HepG2 (cell line): Measurements from ENCODE around the gene KCNQ5. TPM values are rescaled to one million over a fixed set of nuclear protein-coding genes. Genes with fewer than 3 reads are reported as not detected.
"Not testable (repeated sequence)": the region's sequence is repeated elsewhere in the genome, so short reads cannot be mapped to it uniquely, and the experiment has no call there.

Experiments used
- ATAC-seq: fragments of 200-7000 bp; cut with Tn5 transposase; 3 replicates; pipeline ENCODE4 v1.9.1; 2020; ENCODE audit warnings: mild to moderate bottlenecking, moderate library complexity
- BruUV-seq: library from RNA; stranded (reverse); fragments of 400-500 nt; replicated peaks from 2 replicates; lab custom pipeline; 2021; lab: Mats Ljungman, UMichigan
- CTCF ChIA-PET: fragments of 300-600 bp; formaldehyde crosslinking; extraction: SDS; loops from one replicate; lab custom pipeline; 2021; ENCODE audit warnings: low total read pairs, inconsistent platforms, low intra/inter-chr PET ratio; lab: Yijun Ruan, JAX
- POLR2A ChIA-PET: fragments of 350-600 bp; sonication (Branson Sonifier 250); formaldehyde crosslinking; loops from one replicate; lab custom pipeline; 2020; ENCODE audit warnings: antibody characterized with exemption, inconsistent platforms; lab: Yijun Ruan, JAX
- DNase-seq: peaks from one replicate; pipeline ENCODE4 v3.0.0-alpha.2; 2015; ENCODE audit warnings: low spot score
- FAIRE-seq: peaks from 3 replicates; lab custom pipeline; 2011; peaks lifted over from hg19 to GRCh38; lab: Jason Lieb, UNC
- H2AFZ ChIP-seq: one replicate; pipeline ENCODE4 v1.6.1; 2011; ENCODE audit warnings: low read length, inconsistent platforms
- H3K27ac ChIP-seq: fragments of 300-600 bp; 3 replicates; pipeline ENCODE4 v1.8.0; 2011; ENCODE audit warnings: mixed run types, mild to moderate bottlenecking, mixed read lengths, low read length, inconsistent platforms; ENCODE audit not compliant: insufficient read depth; ENCODE audit errors: extremely low read length
- H3K27me3 ChIP-seq, 2 experiments: fragments of 200-600 bp in 1 of 2; 2 replicates in 1 of 2; 3 replicates in 1 of 2; pipeline versions ENCODE4 v1.6.0 to v1.8.0; 2011; ENCODE audit warnings: low read length in 2 of 2, mild to moderate bottlenecking in 2 of 2, moderate library complexity in 2 of 2, inconsistent platforms in 1 of 2; ENCODE audit not compliant: insufficient read depth in 2 of 2, control insufficient read depth in 1 of 2
- H3K36me3 ChIP-seq, 2 experiments: fragments of 200-600 bp in 1 of 2; replicated peaks in 1 of 2; 2 replicates in 1 of 2; 3 replicates in 1 of 2; pipeline versions ENCODE4 v1.5.1 to v1.8.0; 2011; ENCODE audit warnings: low read length in 2 of 2, inconsistent platforms in 1 of 2; ENCODE audit not compliant: insufficient read depth in 2 of 2, control insufficient read depth in 1 of 2
- H3K4me1 ChIP-seq: 2 replicates; pipeline ENCODE4 v1.5.1; 2012; ENCODE audit warnings: low read length, inconsistent platforms; ENCODE audit not compliant: insufficient read depth
- H3K4me2 ChIP-seq: 2 replicates; pipeline ENCODE4 v1.6.0; 2011; ENCODE audit warnings: low read depth, low read length, inconsistent platforms
- H3K4me3 ChIP-seq, 3 experiments: fragments of 200-600 bp in 1 of 3; sonication (generic), shearing (Covaris generic) in 1 of 3; replicated peaks in 1 of 3; 2 replicates each; pipeline ENCODE4 v1.5.1; 2011 to 2016; ENCODE audit warnings: low read length in 3 of 3, inconsistent platforms in 2 of 3, low read depth in 2 of 3, mild to moderate bottlenecking in 2 of 3, control low read depth in 1 of 3, mixed read lengths in 1 of 3; ENCODE audit not compliant: insufficient read depth in 1 of 3
- H3K79me2 ChIP-seq: one replicate; pipeline ENCODE4 v1.6.1; 2011; ENCODE audit warnings: low read length, inconsistent platforms; ENCODE audit not compliant: insufficient read depth
- H3K9ac ChIP-seq: 2 replicates; pipeline ENCODE4 v1.6.0; 2011; ENCODE audit warnings: mild to moderate bottlenecking, low read depth, low read length, inconsistent platforms; ENCODE audit not compliant: insufficient read depth
- H3K9me3 ChIP-seq: 2 replicates; pipeline ENCODE4 v1.5.1; 2012; ENCODE audit warnings: mild to moderate bottlenecking, low read length
- H4K20me1 ChIP-seq: 2 replicates; pipeline ENCODE4 v1.6.0; 2011; ENCODE audit warnings: inconsistent platforms, mild to moderate bottlenecking, low read length, moderate library complexity; ENCODE audit not compliant: insufficient read depth
- BORCS8-MEF2B ChIP-seq: sonication (generic); formaldehyde crosslinking; IDR thresholded peaks from 2 replicates; pipeline ENCODE4 v1.8.0; 2022; ENCODE audit warnings: mild to moderate bottlenecking, missing genetic modification reagents
- FOXP1 ChIP-seq, 2 experiments: fragments of 450-650 bp in 1 of 2; IDR thresholded peaks; 2 replicates each; pipeline ENCODE4 v1.6.1; 2017 to 2018; ENCODE audit warnings: antibody characterized with exemption in 1 of 2
- KLF6 ChIP-seq: IDR thresholded peaks from 2 replicates; pipeline ENCODE4 v1.8.0; 2016; ENCODE audit warnings: missing biosample characterization, missing genetic modification reagents
- RXRA ChIP-seq: sonication (generic); formaldehyde crosslinking; IDR thresholded peaks from 2 replicates; pipeline ENCODE4 v1.5.1; 2020; ENCODE audit warnings: missing genetic modification reagents
- SYNCRIP ChIP-seq: fragments of 200-400 bp; formaldehyde crosslinking; IDR thresholded peaks from 2 replicates; pipeline ENCODE4 v1.6.1; 2018; ENCODE audit warnings: mild to moderate bottlenecking, low read depth, low read length; ENCODE audit not compliant: insufficient read depth
- TEAD2 ChIP-seq: sonication (generic); formaldehyde crosslinking; IDR thresholded peaks from 2 replicates; pipeline ENCODE4 v1.9.0; 2021; ENCODE audit warnings: missing genetic modification reagents
- ZNF121 ChIP-seq: sonication (generic); formaldehyde crosslinking; IDR thresholded peaks from 2 replicates; pipeline ENCODE4 v1.5.0; 2020; ENCODE audit warnings: mild to moderate bottlenecking, missing genetic modification reagents
- ZNF614 ChIP-seq: IDR thresholded peaks from 2 replicates; pipeline ENCODE4 v1.6.1; 2018; ENCODE audit warnings: missing biosample characterization, missing genetic modification reagents, inconsistent platforms, borderline replicate concordance
- ZNF644 ChIP-seq: IDR thresholded peaks from 2 replicates; pipeline ENCODE4 v1.6.1; 2016; ENCODE audit warnings: low read depth
- ZSCAN25 ChIP-seq: sonication (generic); formaldehyde crosslinking; IDR thresholded peaks from 2 replicates; pipeline ENCODE4 v1.8.0; 2022; ENCODE audit warnings: mild to moderate bottlenecking, missing genetic modification reagents
- WGBS: methylation state at CpG from one replicate; pipeline ENCODE4 v1.1.6; 2017; ENCODE audit warnings: low lambda C conversion rate; 5-methylcytosine and 5-hydroxymethylcytosine counted together
- in situ Hi-C: cut with HindIII; loops from 2 replicates; pipeline ENCODE4 v1.10.0; 2017; ENCODE audit warnings: low pct_unique_long_range_greater_than_20kb; ENCODE audit not compliant: extremely low pct_ligation_motif_present
- intact Hi-C: fragments of 100-400 bp; cut with micrococcal nuclease; formaldehyde crosslinking; loops from one replicate; pipeline ENCODE4 v1.10.0; 2022; ENCODE audit not compliant: unreplicated experiment
- polyA plus RNA-seq, 8 experiments: library from polyadenylated mRNA; depleted of rRNA in 3 of 8; stranded (reverse) in 7 of 8; unstranded in 1 of 8; fragments of >200 nt; fragmentation: Illumina TruSeq in 4 of 8; extraction: Trizol in 4 of 8; gene quantifications; 2 replicates each; pipeline versions ENCODE4 v1.2.1 to v1.2.3, GENCODE V29; 2011 to 2016; ENCODE audit warnings: low read depth in 4 of 8, missing spikeins in 1 of 8, mixed read lengths in 1 of 8; ENCODE audit not compliant: insufficient read depth in 1 of 8
- total RNA-seq, 5 experiments: library from RNA; depleted of rRNA; stranded (reverse); fragments of >200 nt; fragmentation: Illumina TruSeq; extraction: Trizol; gene quantifications; 2 replicates each; pipeline ENCODE4 v1.2.3, GENCODE V29; 2016; ENCODE audit warnings: low read depth in 1 of 5
- TF ChIP-seq, protein P1 (sequence below): sonication (generic); formaldehyde crosslinking; IDR thresholded peaks from 2 replicates; pipeline ENCODE4 v1.4.0; 2020; ENCODE audit warnings: mild to moderate bottlenecking, missing genetic modification reagents
- TF ChIP-seq, protein P2 (sequence below): sonication (generic); formaldehyde crosslinking; IDR thresholded peaks from 2 replicates; pipeline ENCODE4 v1.4.0; 2020; ENCODE audit warnings: missing genetic modification reagents, mild to moderate bottlenecking, borderline replicate concordance
- TF ChIP-seq, protein P3 (sequence below): sonication (generic); formaldehyde crosslinking; IDR thresholded peaks from 2 replicates; pipeline ENCODE4 v1.4.0; 2020; ENCODE audit warnings: missing genetic modification reagents

KCNQ5 gene
- total and polyA plus RNA-seq, 2 of the 13 experiments (the other 11 are each of a cell fraction or from before 2014, with no cell fraction given) = 0.04 TPM; not detected in 1

DNA sequence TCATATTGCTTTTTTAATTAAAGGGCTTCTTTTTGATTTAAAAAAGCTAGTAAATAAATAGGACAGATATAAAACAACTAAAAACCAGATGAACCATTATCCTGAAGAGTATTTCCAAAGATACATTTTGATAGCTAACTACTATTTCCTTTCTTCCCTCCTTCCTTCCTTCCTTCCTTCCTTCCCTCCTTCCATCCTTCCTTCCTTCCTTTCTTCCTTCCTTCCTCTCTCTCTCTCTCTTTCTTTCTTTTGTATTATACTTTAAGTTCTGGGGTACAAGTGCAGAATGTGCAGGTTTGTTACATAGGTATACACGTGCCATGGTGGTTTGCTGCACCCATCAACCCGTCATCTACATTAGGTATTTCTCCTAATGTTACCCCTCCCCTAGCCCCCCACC, 40.9 kb upstream of the KCNQ5 start:
- H4K20me1 ChIP-seq, H3K36me3 ChIP-seq, H3K79me2 ChIP-seq, H3K9ac ChIP-seq, H3K27me3 ChIP-seq, H3K4me1 ChIP-seq, H3K27ac ChIP-seq, ATAC-seq, FAIRE-seq, DNase-seq, POLR2A ChIA-PET, H3K9me3 ChIP-seq, H3K4me3 ChIP-seq, BruUV-seq, H2AFZ ChIP-seq, H3K4me2 ChIP-seq: not testable (repeated sequence)
- CTCF ChIA-PET = interaction anchor here (1.6 kb wide), 1 partner anchor 168 kb away, joined by 10 read pairs; no protein-coding TSS in a partner anchor
- 0% methylated on average over 2 of the region's 2 CpGs for WGBS
- in situ Hi-C loops (loop anchor here (10.0 kb wide), 1 partner anchor 166 kb away; no protein-coding TSS in a partner anchor), intact Hi-C loops (loop anchor here (5.0 kb wide), 1 partner anchor 169 kb away; no protein-coding TSS in a partner anchor)

DNA sequence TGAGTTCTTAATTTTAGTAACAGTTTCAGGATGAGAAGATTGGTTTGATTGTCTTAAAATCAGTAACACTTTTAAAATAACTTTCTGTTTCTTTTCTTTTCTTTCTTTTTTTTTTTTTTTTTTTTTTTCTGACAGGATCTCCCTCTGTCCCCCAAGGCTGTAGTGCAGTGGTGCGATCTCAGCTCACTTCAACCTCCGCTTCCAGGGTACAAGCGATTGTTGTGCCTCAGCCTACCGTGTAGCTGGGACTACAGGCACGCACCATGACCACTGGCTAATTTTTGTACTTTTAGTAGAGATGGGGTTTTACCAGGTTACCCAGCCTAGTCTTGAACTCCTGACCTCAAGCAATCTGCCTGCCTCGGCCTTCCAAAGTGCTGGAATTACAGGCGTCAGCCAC, 33.7 kb upstream of the KCNQ5 start:
- H3K27ac ChIP-seq = no peak overlapping the region
- WGBS = 41% methylated on average over 7 of the region's 7 CpGs
- no peak overlapping the region for H3K4me3 ChIP-seq
- no peaks in the 10 kb centered on the region for H4K20me1 ChIP-seq
- H3K27me3 ChIP-seq = no peaks in the 10 kb centered on the region
- no peak for DNase-seq
- in situ Hi-C loops (loop anchor here (10.0 kb wide), 1 partner anchor 173 kb away; no protein-coding TSS in a partner anchor), intact Hi-C loops (no loop called here)
- H3K79me2 ChIP-seq = no peaks in the 10 kb centered on the region
- no peak overlapping the region for H3K4me2 ChIP-seq
- H3K9ac ChIP-seq = no peak overlapping the region
- CTCF ChIA-PET = no interaction called here
- ATAC-seq = no peak
- no peak overlapping the region for H2AFZ ChIP-seq
- H3K36me3 ChIP-seq = no peaks in the 10 kb centered on the region
- no TSS peak for BruUV-seq
- TF ChIP-seq ZNF644 (CRISPR knock-in tag) (no peak), ZSCAN25 (CRISPR knock-in tag) (no peak), KLF6 (CRISPR knock-in tag) (no peak), ZNF121 (CRISPR knock-in tag) (no peak), FOXP1 (IDR thresholded peaks at IDR 0.05) (no peak), FOXP1 (CRISPR knock-in tag; IDR thresholded peaks at IDR 0.05) (no peak), BORCS8-MEF2B (CRISPR knock-in tag) (no peak), RXRA (CRISPR knock-in tag) (no peak), ZNF614 (CRISPR knock-in tag) (no peak), SYNCRIP (no peak), TEAD2 (no peak)
- TF ChIP-seq, protein P1, sequence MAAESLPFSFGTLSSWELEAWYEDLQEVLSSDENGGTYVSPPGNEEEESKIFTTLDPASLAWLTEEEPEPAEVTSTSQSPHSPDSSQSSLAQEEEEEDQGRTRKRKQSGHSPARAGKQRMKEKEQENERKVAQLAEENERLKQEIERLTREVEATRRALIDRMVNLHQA (CRISPR knock-in tag) = no peak
- TF ChIP-seq, protein P2, sequence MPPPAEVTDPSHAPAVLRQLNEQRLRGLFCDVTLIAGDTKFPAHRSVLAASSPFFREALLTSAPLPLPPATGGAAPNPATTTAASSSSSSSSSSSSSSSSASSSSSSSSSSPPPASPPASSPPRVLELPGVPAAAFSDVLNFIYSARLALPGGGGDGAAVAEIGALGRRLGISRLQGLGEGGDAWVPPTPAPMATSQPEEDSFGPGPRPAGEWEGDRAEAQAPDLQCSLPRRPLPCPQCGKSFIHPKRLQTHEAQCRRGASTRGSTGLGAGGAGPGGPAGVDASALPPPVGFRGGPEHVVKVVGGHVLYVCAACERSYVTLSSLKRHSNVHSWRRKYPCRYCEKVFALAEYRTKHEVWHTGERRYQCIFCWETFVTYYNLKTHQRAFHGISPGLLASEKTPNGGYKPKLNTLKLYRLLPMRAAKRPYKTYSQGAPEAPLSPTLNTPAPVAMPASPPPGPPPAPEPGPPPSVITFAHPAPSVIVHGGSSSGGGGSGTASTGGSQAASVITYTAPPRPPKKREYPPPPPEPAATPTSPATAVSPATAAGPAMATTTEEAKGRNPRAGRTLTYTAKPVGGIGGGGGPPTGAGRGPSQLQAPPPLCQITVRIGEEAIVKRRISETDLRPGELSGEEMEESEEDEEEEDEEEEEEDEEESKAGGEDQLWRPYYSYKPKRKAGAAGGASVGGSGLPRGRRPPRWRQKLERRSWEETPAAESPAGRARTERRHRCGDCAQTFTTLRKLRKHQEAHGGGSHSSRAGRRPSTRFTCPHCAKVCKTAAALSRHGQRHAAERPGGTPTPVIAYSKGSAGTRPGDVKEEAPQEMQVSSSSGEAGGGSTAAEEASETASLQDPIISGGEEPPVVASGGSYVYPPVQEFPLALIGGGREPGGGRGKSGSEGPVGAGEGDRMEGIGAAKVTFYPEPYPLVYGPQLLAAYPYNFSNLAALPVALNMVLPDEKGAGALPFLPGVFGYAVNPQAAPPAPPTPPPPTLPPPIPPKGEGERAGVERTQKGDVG = no peak
- TF ChIP-seq, protein P3, sequence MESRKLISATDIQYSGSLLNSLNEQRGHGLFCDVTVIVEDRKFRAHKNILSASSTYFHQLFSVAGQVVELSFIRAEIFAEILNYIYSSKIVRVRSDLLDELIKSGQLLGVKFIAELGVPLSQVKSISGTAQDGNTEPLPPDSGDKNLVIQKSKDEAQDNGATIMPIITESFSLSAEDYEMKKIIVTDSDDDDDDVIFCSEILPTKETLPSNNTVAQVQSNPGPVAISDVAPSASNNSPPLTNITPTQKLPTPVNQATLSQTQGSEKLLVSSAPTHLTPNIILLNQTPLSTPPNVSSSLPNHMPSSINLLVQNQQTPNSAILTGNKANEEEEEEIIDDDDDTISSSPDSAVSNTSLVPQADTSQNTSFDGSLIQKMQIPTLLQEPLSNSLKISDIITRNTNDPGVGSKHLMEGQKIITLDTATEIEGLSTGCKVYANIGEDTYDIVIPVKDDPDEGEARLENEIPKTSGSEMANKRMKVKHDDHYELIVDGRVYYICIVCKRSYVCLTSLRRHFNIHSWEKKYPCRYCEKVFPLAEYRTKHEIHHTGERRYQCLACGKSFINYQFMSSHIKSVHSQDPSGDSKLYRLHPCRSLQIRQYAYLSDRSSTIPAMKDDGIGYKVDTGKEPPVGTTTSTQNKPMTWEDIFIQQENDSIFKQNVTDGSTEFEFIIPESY = no peak
- H3K4me1 ChIP-seq = no peaks in the 10 kb centered on the region
- POLR2A ChIA-PET = no interaction called here
- no peaks in the 10 kb centered on the region for H3K9me3 ChIP-seq
- FAIRE-seq = no peak
